Fibroblast of lung (primary cell): Measurements from ENCODE around the gene C1QB. TPM values are rescaled to one million over a fixed set of nuclear protein-coding genes. Genes with fewer than 3 reads are reported as not detected.

Experiments used
- DNase-seq, 2 donors: peaks; one replicate each; pipeline versions ENCODE4 v3.0.0 to v3.0.0-alpha.2; 2010; ENCODE audit warnings: low read depth in 2 of 2
- H2AFZ ChIP-seq: 2 replicates; pipeline ENCODE4 v1.5.1; 2012; ENCODE audit warnings: low read length, control low read depth, inconsistent platforms
- H3K27ac ChIP-seq: 2 replicates; pipeline ENCODE4 v1.5.1; 2011; ENCODE audit warnings: low read length, control low read depth; ENCODE audit not compliant: insufficient read depth
- H3K27me3 ChIP-seq: 2 replicates; pipeline ENCODE4 v1.5.1; 2011; ENCODE audit warnings: mild to moderate bottlenecking, low read length; ENCODE audit not compliant: control insufficient read depth, insufficient read depth
- H3K36me3 ChIP-seq: 2 replicates; pipeline ENCODE4 v1.5.1; 2011; ENCODE audit warnings: low read length; ENCODE audit not compliant: control insufficient read depth, insufficient read depth
- H3K4me1 ChIP-seq: 2 replicates; pipeline ENCODE4 v1.5.1; 2011; ENCODE audit warnings: low read length; ENCODE audit not compliant: control insufficient read depth, insufficient read depth; ENCODE audit errors: extremely low read depth
- H3K4me2 ChIP-seq: 2 replicates; pipeline ENCODE4 v1.5.1; 2011; ENCODE audit warnings: low read length, control low read depth; ENCODE audit not compliant: insufficient read depth; ENCODE audit errors: extremely low read depth
- H3K4me3 ChIP-seq, 4 experiments: fragments of 200-600 bp in 1 of 4; sonication (generic) in 1 of 4; replicated peaks in 1 of 4; 2 replicates each; pipeline ENCODE4 v1.5.1; 2011 to 2016; ENCODE audit warnings: low read length in 4 of 4, low read depth in 3 of 4, mild to moderate bottlenecking in 3 of 4, control low read depth in 2 of 4, inconsistent platforms in 1 of 4, mixed read lengths in 1 of 4; ENCODE audit not compliant: insufficient read depth in 1 of 4; ENCODE audit errors: control extremely low read depth in 1 of 4
- H3K79me2 ChIP-seq: 2 replicates; pipeline ENCODE4 v1.5.1; 2012; ENCODE audit warnings: mild to moderate bottlenecking, low read length, inconsistent platforms; ENCODE audit not compliant: control insufficient read depth, insufficient read depth
- H3K9ac ChIP-seq: 2 replicates; pipeline ENCODE4 v1.5.1; 2011; ENCODE audit warnings: mild to moderate bottlenecking, low read length, control low read depth; ENCODE audit not compliant: insufficient read depth
- H3K9me3 ChIP-seq: 2 replicates; pipeline ENCODE4 v1.5.1; 2012; ENCODE audit warnings: low read depth, low read length; ENCODE audit not compliant: control insufficient read depth, insufficient read depth
- H4K20me1 ChIP-seq: 2 replicates; pipeline ENCODE4 v1.5.1; 2011; ENCODE audit warnings: low read length; ENCODE audit not compliant: control insufficient read depth, insufficient read depth; ENCODE audit errors: extremely low read depth
- EZH2 ChIP-seq: IDR thresholded peaks from 2 replicates; pipeline ENCODE4 v1.5.1; 2012; ENCODE audit warnings: low read length, control low read depth, mild to moderate bottlenecking; ENCODE audit errors: missing control alignments
- polyA plus RNA-seq, 2 donors: library from polyadenylated mRNA; depleted of rRNA in 1 of 2; stranded (reverse) in 1 of 2; unstranded in 1 of 2; fragments of >200 nt; gene quantifications; 2 replicates each; pipeline ENCODE4 v1.2.1, GENCODE V29; 2011 to 2012; ENCODE audit warnings: missing spikeins in 1 of 2
- total RNA-seq: library from RNA; depleted of rRNA; stranded (reverse); fragments of >200 nt; gene quantifications from 2 replicates; pipeline ENCODE4 v1.2.1, GENCODE V29; 2014
- TF ChIP-seq, protein P1 (sequence below), 2 donors: IDR thresholded peaks in 1 of 2; conservative IDR thresholded peaks in 1 of 2; 1 replicate in 1 of 2; 2 replicates in 1 of 2; pipeline ENCODE4 v1.5.1; 2011 to 2012; ENCODE audit warnings: low read length in 2 of 2, control low read depth in 1 of 2, inconsistent platforms in 1 of 2, low read depth in 1 of 2, mild to moderate bottlenecking in 1 of 2

The C1QB gene
- total and polyA plus RNA-seq, 2 donors (not counting 1 experiment from before 2014, with no cell fraction given), result not detected

GRCh38 chr1:22608361-22608760 is 44.7 kb upstream of the C1QB start:
- H3K4me3 ChIP-seq, result no peak overlapping the region
- no peaks in the 10 kb centered on the region for H3K4me1 ChIP-seq
- peaks cover 7% of the 10 kb centered on the region for H3K27me3 ChIP-seq
- no peaks in the 10 kb centered on the region for H3K9me3 ChIP-seq
- no peaks in the 10 kb centered on the region for H3K36me3 ChIP-seq
- no peak overlapping the region for H3K9ac ChIP-seq
- no peaks in the 10 kb centered on the region for H3K79me2 ChIP-seq
- TF ChIP-seq EZH2, result no peak
- TF ChIP-seq, protein P1, sequence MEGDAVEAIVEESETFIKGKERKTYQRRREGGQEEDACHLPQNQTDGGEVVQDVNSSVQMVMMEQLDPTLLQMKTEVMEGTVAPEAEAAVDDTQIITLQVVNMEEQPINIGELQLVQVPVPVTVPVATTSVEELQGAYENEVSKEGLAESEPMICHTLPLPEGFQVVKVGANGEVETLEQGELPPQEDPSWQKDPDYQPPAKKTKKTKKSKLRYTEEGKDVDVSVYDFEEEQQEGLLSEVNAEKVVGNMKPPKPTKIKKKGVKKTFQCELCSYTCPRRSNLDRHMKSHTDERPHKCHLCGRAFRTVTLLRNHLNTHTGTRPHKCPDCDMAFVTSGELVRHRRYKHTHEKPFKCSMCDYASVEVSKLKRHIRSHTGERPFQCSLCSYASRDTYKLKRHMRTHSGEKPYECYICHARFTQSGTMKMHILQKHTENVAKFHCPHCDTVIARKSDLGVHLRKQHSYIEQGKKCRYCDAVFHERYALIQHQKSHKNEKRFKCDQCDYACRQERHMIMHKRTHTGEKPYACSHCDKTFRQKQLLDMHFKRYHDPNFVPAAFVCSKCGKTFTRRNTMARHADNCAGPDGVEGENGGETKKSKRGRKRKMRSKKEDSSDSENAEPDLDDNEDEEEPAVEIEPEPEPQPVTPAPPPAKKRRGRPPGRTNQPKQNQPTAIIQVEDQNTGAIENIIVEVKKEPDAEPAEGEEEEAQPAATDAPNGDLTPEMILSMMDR (conservative IDR thresholded peaks at IDR 0.05 in 1 of 2, IDR thresholded peaks at IDR 0.05 in 1 of 2; ENCODE audit: low read depth in 1 of 2, low read length in 2 of 2), result no peak
- H4K20me1 ChIP-seq, result no peaks in the 10 kb centered on the region
- H3K27ac ChIP-seq, result no peak overlapping the region
- no peak for DNase-seq
- H2AFZ ChIP-seq, result no peak overlapping the region
- no peak overlapping the region for H3K4me2 ChIP-seq

GRCh38 chr1:22609291-22609690 is 43.7 kb upstream of the C1QB start:
- no peak overlapping the region for H3K27ac ChIP-seq
- H3K36me3 ChIP-seq, result no peaks in the 10 kb centered on the region
- no peaks in the 10 kb centered on the region for H3K9me3 ChIP-seq
- no peak for DNase-seq
- no peaks in the 10 kb centered on the region for H4K20me1 ChIP-seq
- no peak overlapping the region for H2AFZ ChIP-seq
- no peak overlapping the region for H3K4me3 ChIP-seq
- no peaks in the 10 kb centered on the region for H3K79me2 ChIP-seq
- no peak overlapping the region for H3K9ac ChIP-seq
- H3K4me2 ChIP-seq, result no peak overlapping the region
- H3K4me1 ChIP-seq, result no peaks in the 10 kb centered on the region
- H3K27me3 ChIP-seq, result peaks cover 2% of the 10 kb centered on the region
- no peak for TF ChIP-seq EZH2
- TF ChIP-seq, protein P1 (conservative IDR thresholded peaks at IDR 0.05 in 1 of 2, IDR thresholded peaks at IDR 0.05 in 1 of 2; ENCODE audit: low read depth in 1 of 2, low read length in 2 of 2), result no peak

GRCh38 chr1:22611530-22611947 is 41.5 kb upstream of the C1QB start:
- Histone ChIP-seq H3K79me2 (no peaks in the 10 kb centered on the region), H3K9me3 (no peaks in the 10 kb centered on the region), H4K20me1 (no peaks in the 10 kb centered on the region), H3K4me1 (no peaks in the 10 kb centered on the region), H3K27me3 (peaks cover 4% of the 10 kb centered on the region), H3K9ac (no peak overlapping the region), H3K27ac (no peak overlapping the region), H3K4me3 (no peak overlapping the region), H3K4me2 (no peak overlapping the region), H2AFZ (no peak overlapping the region), H3K36me3 (no peaks in the 10 kb centered on the region)
- TF ChIP-seq, protein P1 (conservative IDR thresholded peaks at IDR 0.05 in 1 of 2, IDR thresholded peaks at IDR 0.05 in 1 of 2; ENCODE audit: low read depth in 1 of 2, low read length in 2 of 2), result no peak
- peak; percentile 55 to 59 for DNase-seq
